Keratinocyte (primary cell): ENCODE measurements around the gene DCTN3.

Source experiments
- EZH2 ChIP-seq: IDR thresholded peaks from one replicate; pipeline ENCODE4 v1.6.1; 2012; ENCODE audit warnings: inconsistent platforms, mild to moderate bottlenecking, low read length, moderate library complexity
- TF ChIP-seq, protein P1 (sequence below), 3 experiments: IDR thresholded peaks in 1 of 3; conservative IDR thresholded peaks in 1 of 3; optimal IDR thresholded peaks in 1 of 3; 2 replicates in 2 of 3; 3 replicates in 1 of 3; pipeline versions ENCODE3 to v1.5.1; 2011; ENCODE audit warnings: low read length in 3 of 3, mild to moderate bottlenecking in 3 of 3, moderate library complexity in 2 of 3, control low read depth in 1 of 3, inconsistent platforms in 1 of 3; ENCODE audit not compliant: insufficient read depth in 2 of 3; ENCODE audit errors: extremely low read depth in 1 of 3

DNA sequence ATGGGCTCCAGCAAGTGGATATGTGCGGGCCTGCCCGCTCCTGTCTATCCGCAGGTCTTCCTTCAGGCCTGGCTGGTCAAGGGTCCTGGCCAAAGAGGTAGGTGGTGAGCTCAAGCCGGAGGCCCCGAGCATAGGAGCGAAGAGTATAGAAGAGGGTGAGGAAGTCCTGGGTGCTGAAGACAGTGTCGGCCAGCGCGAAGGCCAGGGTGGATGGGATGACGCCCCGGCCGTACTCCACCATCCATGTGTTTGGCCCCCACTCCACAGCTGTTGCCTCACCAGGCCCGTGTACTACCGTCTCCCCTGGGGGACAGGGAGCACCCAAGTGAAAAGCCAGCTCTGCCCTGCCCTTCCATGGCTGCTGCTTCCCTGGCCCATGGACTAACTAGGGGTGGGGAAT, 15.3 kb upstream of the DCTN3 start:
- TF ChIP-seq, protein P1, sequence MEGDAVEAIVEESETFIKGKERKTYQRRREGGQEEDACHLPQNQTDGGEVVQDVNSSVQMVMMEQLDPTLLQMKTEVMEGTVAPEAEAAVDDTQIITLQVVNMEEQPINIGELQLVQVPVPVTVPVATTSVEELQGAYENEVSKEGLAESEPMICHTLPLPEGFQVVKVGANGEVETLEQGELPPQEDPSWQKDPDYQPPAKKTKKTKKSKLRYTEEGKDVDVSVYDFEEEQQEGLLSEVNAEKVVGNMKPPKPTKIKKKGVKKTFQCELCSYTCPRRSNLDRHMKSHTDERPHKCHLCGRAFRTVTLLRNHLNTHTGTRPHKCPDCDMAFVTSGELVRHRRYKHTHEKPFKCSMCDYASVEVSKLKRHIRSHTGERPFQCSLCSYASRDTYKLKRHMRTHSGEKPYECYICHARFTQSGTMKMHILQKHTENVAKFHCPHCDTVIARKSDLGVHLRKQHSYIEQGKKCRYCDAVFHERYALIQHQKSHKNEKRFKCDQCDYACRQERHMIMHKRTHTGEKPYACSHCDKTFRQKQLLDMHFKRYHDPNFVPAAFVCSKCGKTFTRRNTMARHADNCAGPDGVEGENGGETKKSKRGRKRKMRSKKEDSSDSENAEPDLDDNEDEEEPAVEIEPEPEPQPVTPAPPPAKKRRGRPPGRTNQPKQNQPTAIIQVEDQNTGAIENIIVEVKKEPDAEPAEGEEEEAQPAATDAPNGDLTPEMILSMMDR (optimal IDR thresholded peaks at IDR 0.05 in 1 of 3, IDR thresholded peaks at IDR 0.05 in 1 of 3, conservative IDR thresholded peaks at IDR 0.05 in 1 of 3; ENCODE audit: extremely low read depth in 1 of 3, insufficient read depth in 2 of 3, low read length in 3 of 3), result no peak
- TF ChIP-seq EZH2, result no peak
